Neuron (in vitro differentiated cells): ENCODE results near the gene DTNA.
"Not testable (repeated sequence)": the region's sequence is repeated elsewhere in the genome, so short reads cannot be mapped to it uniquely, and the experiment has no call there.

Experiments
- H2AFZ ChIP-seq: one replicate; pipeline ENCODE4 v1.6.1; 2013; ENCODE audit warnings: low read depth, mild to moderate bottlenecking, inconsistent platforms, low read length, moderate library complexity
- H3K27me3 ChIP-seq: one replicate; pipeline ENCODE4 v1.6.1; 2013; ENCODE audit warnings: low read length; ENCODE audit not compliant: insufficient read depth
- H3K36me3 ChIP-seq: one replicate; pipeline ENCODE4 v1.6.1; 2013; ENCODE audit warnings: low read length; ENCODE audit not compliant: insufficient read depth
- H3K4me1 ChIP-seq: one replicate; pipeline ENCODE4 v1.6.1; 2013; ENCODE audit warnings: low read length; ENCODE audit not compliant: insufficient read depth
- H3K4me3 ChIP-seq: 2 replicates; pipeline ENCODE4 v1.5.1; 2013; ENCODE audit warnings: mild to moderate bottlenecking, low read length, moderate library complexity
- H3K9me3 ChIP-seq: one replicate; pipeline ENCODE4 v1.6.1; 2013; ENCODE audit warnings: low read length

DTNA gene

DNA sequence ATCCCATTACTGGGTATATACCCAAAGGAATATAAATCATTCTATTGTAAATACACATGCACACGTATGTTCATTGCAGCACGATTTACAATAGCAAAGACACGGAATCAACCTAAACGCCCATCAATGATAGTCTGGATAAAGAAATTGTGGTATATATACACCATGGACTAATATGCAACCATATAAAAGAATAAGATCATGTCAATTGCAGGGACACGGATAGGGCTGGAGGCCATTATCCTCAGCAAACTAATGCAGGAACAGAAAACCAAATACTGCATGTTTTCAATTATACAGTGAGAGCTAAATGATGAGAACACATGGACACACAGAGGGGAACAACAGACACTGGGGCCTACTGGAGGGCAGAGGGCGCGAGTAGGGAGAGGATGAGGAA, 206.4 kb downstream of the DTNA start:
- not testable (repeated sequence) for H3K4me3 ChIP-seq, H3K36me3 ChIP-seq, H2AFZ ChIP-seq, H3K9me3 ChIP-seq, H3K27me3 ChIP-seq
- peaks cover 11% of the 10 kb centered on the region for H3K4me1 ChIP-seq

DNA sequence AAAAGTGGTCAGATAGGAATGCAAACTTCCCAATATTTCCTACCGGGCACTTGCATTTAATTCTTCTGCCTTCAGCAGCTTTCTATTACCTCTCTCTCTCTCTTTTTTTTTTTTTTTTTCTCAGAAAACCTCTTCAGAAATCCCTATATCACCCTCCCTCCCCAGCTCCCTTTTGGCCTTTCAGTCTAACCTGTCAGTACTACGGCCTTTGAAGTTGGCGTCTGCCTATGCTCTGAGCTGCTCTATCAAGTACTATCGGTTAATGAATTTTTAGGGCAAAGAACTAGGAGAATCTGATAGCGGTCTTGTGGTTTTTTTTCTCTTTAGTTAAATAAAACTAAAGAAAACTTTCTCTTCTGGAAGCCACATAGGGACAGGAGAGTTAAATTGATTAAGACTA, 208.8 kb downstream of the DTNA start:
- Histone ChIP-seq H3K4me1 (peaks cover 6% of the 10 kb centered on the region), H3K36me3 (no peaks in the 10 kb centered on the region), H3K9me3 (no peaks in the 10 kb centered on the region), H3K27me3 (no peaks in the 10 kb centered on the region), H2AFZ (no peak overlapping the region), H3K4me3 (no peak overlapping the region)

DNA sequence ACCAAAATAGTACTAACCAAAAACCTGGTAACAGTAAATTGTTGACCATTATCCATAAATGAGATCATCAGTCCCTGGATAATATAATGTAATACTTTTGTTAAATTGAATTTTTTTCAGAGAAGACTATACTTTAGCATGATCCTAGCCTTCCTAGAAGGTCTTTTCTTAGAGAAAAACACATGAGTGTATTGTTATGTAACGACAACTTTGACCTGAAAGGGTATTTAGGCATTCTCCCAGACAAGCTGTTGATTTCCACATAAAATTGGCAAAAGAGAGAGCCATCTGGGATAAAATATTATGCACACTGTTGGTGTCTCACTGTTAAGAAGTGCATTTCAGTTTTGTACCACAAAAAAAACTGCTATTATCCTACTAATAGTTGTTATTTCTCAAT, 211.1 kb downstream of the DTNA start:
- Histone ChIP-seq H3K4me1 (no peaks in the 10 kb centered on the region), H3K27me3 (no peaks in the 10 kb centered on the region), H3K9me3 (no peaks in the 10 kb centered on the region), H3K36me3 (no peaks in the 10 kb centered on the region), H2AFZ (no peak overlapping the region), H3K4me3 (no peak overlapping the region)

DNA sequence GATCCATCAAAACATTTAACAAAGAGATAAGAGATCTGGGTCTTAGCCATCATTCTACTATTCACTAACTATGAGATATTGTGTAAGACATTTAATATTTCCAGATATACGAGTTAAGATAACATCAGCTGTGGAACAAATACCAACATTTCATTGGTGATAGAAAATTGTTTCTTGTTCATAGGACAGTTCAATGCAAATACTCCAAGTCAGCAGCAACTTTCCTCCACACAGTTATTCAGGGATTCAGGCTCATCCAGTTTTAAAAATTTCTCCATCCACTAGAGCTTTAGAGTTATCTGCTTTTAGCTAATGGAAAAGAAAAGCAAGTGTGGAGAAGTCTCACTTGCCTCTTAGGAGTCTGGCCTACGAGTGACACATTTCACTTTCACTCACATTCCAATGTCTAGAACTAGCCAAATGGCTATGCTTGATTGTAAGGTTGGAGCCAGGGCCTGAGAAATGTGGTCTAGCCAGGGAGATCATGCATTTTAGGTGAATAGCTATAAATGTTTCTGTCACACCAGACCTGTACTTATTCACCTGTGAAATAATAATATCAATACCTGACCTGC, 211.8 kb downstream of the DTNA start:
- H3K36me3 ChIP-seq = no peaks in the 10 kb centered on the region
- H3K9me3 ChIP-seq = no peaks in the 10 kb centered on the region
- H2AFZ ChIP-seq = no peak overlapping the region
- no peaks in the 10 kb centered on the region for H3K4me1 ChIP-seq
- no peak overlapping the region for H3K4me3 ChIP-seq
- H3K27me3 ChIP-seq = no peaks in the 10 kb centered on the region

DNA sequence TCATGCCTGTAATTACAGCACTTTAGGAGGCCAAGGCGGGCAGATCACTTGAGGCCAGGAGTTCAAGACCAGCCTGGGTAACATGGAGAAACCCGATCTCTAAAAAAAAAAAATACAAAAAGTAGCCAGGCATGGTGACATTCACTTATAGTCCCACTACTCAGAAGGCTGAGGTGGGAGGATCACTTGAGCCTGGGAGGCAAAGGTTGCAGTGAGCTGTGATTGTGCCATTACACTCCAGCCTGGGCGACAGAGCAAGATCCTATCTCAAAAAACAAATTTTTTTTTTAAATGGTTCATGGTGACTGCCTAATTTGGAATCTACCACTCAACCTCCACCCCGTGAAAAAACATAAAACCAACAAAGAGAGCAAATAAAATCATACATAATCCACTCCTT, 212.5 kb downstream of the DTNA start:
- not testable (repeated sequence) for H3K36me3 ChIP-seq, H3K9me3 ChIP-seq, H3K27me3 ChIP-seq, H2AFZ ChIP-seq, H3K4me1 ChIP-seq, H3K4me3 ChIP-seq

DNA sequence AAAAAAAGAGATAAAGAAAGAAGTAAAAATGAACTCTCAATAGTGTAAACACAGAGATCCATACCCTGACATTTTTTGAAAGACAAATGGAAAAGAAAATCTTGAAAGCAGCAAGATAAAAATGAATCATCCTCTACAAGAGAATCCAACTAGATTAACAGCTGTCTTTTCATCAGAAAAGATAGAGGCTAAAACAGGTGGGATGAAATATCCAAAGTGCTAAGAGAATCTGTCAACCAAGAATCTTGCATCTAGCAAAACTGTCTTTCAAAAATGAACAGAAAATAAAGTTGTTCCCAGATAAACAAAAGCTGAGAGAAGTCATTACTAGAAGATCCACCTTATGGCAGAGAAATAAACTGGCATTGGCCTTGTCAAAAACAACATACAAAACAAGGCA, 213.8 kb downstream of the DTNA start:
- Histone ChIP-seq H2AFZ (no peak overlapping the region), H3K27me3 (no peaks in the 10 kb centered on the region), H3K9me3 (no peaks in the 10 kb centered on the region), H3K36me3 (no peaks in the 10 kb centered on the region), H3K4me3 (no peak overlapping the region), H3K4me1 (no peaks in the 10 kb centered on the region)

DNA sequence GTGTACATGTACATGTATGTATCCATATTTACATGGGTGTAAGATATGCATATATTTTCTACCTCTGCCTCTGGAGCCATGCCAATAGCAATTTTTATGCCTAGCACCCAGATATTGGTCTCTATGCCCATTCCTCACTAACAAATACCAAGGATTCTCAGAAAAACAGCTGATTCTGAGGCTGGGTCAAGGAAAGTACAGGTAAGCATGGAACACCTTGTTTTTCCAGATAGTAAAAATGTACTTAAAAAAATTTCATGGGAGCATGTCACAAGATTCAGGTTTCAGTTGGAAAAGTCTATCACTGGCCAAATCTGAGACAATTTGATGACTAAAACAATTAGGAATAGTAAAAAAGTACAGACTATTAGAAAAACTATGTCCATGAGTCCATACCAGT, 216.6 kb downstream of the DTNA start:
- H3K27me3 ChIP-seq = no peaks in the 10 kb centered on the region
- H3K4me3 ChIP-seq = no peak overlapping the region
- H3K36me3 ChIP-seq = no peaks in the 10 kb centered on the region
- H3K9me3 ChIP-seq = no peaks in the 10 kb centered on the region
- H3K4me1 ChIP-seq = no peaks in the 10 kb centered on the region
- H2AFZ ChIP-seq = no peak overlapping the region

DNA sequence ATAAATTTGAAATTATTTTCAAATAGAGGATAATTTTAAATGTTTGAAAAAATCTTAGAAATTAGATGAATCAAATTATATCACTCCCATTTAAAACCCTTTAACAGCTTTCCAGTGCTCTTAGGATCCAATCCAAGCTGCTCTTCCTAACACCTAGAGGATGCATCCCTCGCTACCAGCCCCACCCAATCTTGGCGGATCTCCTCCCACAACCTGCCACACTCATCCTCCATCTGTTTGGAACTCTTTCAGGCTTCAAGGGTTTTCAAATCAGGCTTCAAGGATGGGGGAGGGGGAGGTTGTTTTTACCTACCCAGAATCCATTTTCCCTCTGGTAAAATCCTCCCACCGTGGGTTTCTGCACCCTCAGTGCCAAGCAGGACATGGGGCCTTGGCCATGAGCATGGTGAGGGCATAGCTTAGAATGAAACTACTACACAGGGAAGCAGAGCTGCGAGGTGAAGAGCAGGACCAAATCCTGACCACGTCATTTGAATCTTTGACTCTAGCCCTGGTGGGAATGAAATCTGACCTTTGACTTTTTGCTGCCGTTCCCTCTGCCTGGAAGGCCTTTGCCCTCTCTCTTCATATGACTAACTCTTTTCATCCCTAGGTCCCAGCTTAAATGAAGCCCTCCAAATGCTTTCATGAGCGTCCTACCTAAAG, 218.1 kb downstream of the DTNA start:
- H3K4me3 ChIP-seq = no peak overlapping the region
- no peaks in the 10 kb centered on the region for H3K27me3 ChIP-seq
- no peaks in the 10 kb centered on the region for H3K9me3 ChIP-seq
- no peaks in the 10 kb centered on the region for H3K4me1 ChIP-seq
- H3K36me3 ChIP-seq = no peaks in the 10 kb centered on the region
- H2AFZ ChIP-seq = no peak overlapping the region

DNA sequence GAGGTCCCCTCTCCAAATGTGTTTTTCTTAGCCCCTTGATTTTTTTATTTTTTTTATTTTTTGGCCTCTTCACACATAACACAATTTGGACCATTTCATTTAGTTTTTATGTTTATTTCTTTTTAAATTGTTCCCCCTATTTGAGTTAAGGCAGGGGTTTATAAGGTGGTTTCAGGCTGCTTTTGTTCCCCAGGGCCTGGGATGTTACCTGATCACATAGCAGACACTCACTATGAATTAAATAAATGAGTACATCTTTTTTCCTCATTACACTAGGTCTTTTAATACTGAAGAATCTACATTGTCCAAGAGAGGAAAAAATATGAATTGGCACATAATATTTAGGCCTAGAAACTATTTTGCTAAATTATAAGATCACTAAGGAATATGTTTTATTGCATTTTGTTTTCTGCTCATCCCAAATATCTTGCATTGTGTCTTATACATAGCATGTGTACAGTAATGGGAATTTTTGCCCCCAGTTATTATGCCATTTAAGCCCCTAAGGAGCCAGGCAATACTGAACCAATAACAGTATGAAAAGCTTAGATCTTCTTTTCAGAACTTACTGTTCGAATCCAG, 218.7 kb downstream of the DTNA start:
- Histone ChIP-seq H2AFZ (no peak overlapping the region), H3K9me3 (no peaks in the 10 kb centered on the region), H3K4me3 (no peak overlapping the region), H3K4me1 (no peaks in the 10 kb centered on the region), H3K27me3 (no peaks in the 10 kb centered on the region), H3K36me3 (no peaks in the 10 kb centered on the region)

DNA sequence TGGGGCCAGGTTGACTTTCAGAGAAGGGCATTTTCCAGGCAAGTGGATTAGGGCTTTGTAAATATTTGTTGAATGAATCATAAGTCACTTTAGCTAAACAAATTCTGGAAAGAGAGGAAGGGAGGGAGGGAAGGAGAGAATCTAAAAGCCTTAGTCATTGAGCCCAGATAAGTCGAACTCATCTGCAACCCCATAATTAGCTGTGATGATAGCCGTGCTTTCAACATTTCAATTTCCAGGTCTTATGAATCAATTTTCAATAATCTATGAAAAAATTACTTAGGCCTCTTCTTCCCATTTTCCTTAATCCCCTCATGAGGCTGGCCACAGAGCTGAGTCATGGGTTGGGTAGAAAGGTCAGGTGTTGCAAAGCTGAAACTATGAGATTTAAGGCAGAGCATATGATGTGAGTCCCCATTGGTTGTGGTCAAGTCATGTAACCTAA, 219.3 kb downstream of the DTNA start:
- Histone ChIP-seq H3K27me3 (no peaks in the 10 kb centered on the region), H3K4me1 (no peaks in the 10 kb centered on the region), H3K36me3 (no peaks in the 10 kb centered on the region), H2AFZ (no peak overlapping the region), H3K9me3 (no peaks in the 10 kb centered on the region), H3K4me3 (no peak overlapping the region)

DNA sequence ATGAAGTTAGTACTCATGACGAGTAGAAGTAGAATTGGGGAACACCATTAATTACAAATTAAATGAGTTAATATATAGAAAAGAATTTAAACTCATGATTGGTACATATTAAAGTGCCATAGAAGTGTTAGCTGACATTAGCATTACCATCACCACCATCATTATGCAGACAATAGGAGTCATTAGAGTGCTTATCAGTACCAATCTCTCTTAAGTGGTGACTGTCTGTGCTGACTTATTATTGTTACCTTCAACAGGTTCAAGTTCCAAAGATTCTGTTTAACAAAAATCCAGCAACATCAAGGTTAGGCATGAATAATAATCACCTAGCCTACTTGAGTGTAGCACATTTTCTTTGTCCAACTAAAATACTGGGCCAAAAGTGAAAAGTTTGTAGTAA, 222.3 kb downstream of the DTNA start:
- no peak overlapping the region for H3K4me3 ChIP-seq
- no peaks in the 10 kb centered on the region for H3K4me1 ChIP-seq
- H3K27me3 ChIP-seq = no peaks in the 10 kb centered on the region
- H2AFZ ChIP-seq = no peak overlapping the region
- no peaks in the 10 kb centered on the region for H3K36me3 ChIP-seq
- H3K9me3 ChIP-seq = no peaks in the 10 kb centered on the region

DNA sequence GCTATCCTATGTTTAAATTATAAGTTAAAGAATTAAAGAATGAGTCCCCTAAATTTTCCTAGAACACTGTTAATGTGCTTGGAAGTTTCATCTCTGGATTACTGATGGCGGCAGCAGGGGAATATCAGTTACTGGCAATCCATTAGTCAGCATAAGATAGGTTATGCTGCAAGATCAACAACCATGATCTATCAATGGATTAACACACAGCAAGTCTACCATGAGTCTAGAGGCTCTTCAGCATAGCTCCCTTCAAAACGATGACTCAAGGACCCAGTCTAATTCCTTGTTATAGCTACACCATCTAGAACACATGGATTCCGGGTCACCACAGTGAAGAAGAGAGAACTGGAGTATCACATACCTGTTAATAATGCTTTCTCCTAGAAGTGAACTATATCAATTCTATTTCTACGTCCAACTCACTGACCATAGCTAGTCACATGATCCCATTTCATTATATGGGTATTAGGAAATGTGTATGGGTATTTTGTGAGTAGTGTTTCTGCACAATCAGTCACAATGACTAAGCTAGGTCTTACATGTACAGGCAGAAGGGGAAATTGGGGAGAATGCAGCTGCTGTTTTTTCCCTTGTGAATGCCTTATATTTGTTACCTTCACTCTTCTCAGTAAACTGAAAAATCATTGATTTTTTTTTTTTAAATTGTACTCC, 222.8 kb downstream of the DTNA start:
- H3K9me3 ChIP-seq = no peaks in the 10 kb centered on the region
- no peaks in the 10 kb centered on the region for H3K27me3 ChIP-seq
- no peak overlapping the region for H3K4me3 ChIP-seq
- no peak overlapping the region for H2AFZ ChIP-seq
- no peaks in the 10 kb centered on the region for H3K36me3 ChIP-seq
- H3K4me1 ChIP-seq = no peaks in the 10 kb centered on the region

DNA sequence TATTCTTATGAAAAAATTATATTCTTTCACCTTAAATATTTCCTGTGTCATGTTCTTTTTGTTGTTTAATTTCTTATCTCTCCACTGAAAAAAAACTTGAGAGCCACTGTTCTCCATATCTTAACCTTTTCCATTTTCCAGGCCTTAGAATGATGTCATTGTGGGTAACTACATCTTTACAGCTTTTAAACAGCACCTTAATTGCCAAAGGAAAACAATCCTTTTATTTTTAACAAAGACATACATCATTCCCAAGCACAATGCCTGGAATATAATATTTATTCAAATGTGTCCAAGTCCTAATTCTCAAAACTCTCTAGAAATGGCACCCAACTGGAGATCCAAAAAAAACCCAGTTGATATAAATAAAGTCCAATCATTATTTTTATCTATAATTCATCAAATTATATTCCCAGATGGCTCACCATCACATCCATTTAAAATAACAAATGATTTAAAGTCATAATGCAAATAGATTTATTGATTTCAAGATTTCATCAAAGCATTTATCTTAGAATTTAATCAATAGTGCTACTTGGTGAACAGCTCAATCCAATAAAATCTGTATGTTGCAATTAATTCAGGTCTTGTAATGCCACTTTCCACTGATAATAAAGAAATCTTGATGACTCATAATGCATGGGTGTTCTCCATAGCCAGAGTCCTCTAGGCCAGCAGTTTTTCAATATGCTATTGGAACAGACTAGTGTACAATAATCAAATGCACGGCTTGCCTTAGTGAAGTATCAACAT, 224.0 kb downstream of the DTNA start:
- no peaks in the 10 kb centered on the region for H3K27me3 ChIP-seq
- H3K4me3 ChIP-seq = no peak overlapping the region
- H3K36me3 ChIP-seq = no peaks in the 10 kb centered on the region
- H3K9me3 ChIP-seq = no peaks in the 10 kb centered on the region
- no peaks in the 10 kb centered on the region for H3K4me1 ChIP-seq
- no peak overlapping the region for H2AFZ ChIP-seq
